ENCODE measurements around the gene ATP6V0A1.
"Not testable (repeated sequence)": the region's sequence is repeated elsewhere in the genome, so short reads cannot be mapped to it uniquely, and the experiment has no call there.

ATP6V0A1 gene

GRCh38 chr17:42438600-42439567 lies 19.8 kb upstream of the ATP6V0A1 start:
- Histone ChIP-seq H3K4me1 (ENCODE audit: control insufficient read depth, insufficient read depth, low read length) (peaks cover 10% of the 10 kb centered on the region; the same call in 1 of the 2 replicates), H3K4me3 (ENCODE audit: low read depth, low read length) (no peak overlapping the region)

GRCh38 chr17:42441371-42442195 lies 17.1 kb upstream of the ATP6V0A1 start:
- Histone ChIP-seq H3K9ac (ENCODE audit: low read depth, low read length) (no peak overlapping the region), H3K27ac (ENCODE audit: low read depth, low read length) (no peak overlapping the region), H3K27me3 (ENCODE audit: control insufficient read depth, insufficient read depth, low read length) (no peaks in the 10 kb centered on the region), H3K4me1 (ENCODE audit: control insufficient read depth, insufficient read depth, low read length) (peaks cover 10% of the 10 kb centered on the region; the same call in 1 of the 2 replicates), H3K36me3 (ENCODE audit: control insufficient read depth, insufficient read depth, low read length) (no peaks in the 10 kb centered on the region), H3K9me3 (ENCODE audit: control insufficient read depth, insufficient read depth, low read length) (no peaks in the 10 kb centered on the region), H3K4me3 (ENCODE audit: low read depth, low read length) (no peak overlapping the region)

More at GRCh38 chr17:42438600-42439567, 19.8 kb upstream of the ATP6V0A1 start:
- no peaks in the 10 kb centered on the region for H3K27me3 ChIP-seq (ENCODE audit: control insufficient read depth, insufficient read depth, low read length)
- H3K27ac ChIP-seq (ENCODE audit: low read depth, low read length) = no peak overlapping the region
- H3K9me3 ChIP-seq (ENCODE audit: control insufficient read depth, insufficient read depth, low read length) = no peaks in the 10 kb centered on the region
- H3K9ac ChIP-seq (ENCODE audit: low read depth, low read length) = no peak overlapping the region
- H3K36me3 ChIP-seq (ENCODE audit: control insufficient read depth, insufficient read depth, low read length) = no peaks in the 10 kb centered on the region

GRCh38 chr17:42442196-42442565 lies 16.5 kb upstream of the ATP6V0A1 start:
- H3K4me1 ChIP-seq (ENCODE audit: control insufficient read depth, insufficient read depth, low read length) = peaks cover 10% of the 10 kb centered on the region; the same call in 1 of the 2 replicates
- H3K9me3 ChIP-seq (ENCODE audit: control insufficient read depth, insufficient read depth, low read length) = no peaks in the 10 kb centered on the region
- no peak overlapping the region for H3K4me3 ChIP-seq (ENCODE audit: low read depth, low read length)
- H3K27ac ChIP-seq (ENCODE audit: low read depth, low read length) = no peak overlapping the region
- H3K27me3 ChIP-seq (ENCODE audit: control insufficient read depth, insufficient read depth, low read length) = no peaks in the 10 kb centered on the region
- H3K36me3 ChIP-seq (ENCODE audit: control insufficient read depth, insufficient read depth, low read length) = no peaks in the 10 kb centered on the region
- H3K9ac ChIP-seq (ENCODE audit: low read depth, low read length) = no peak overlapping the region

- not testable (repeated sequence) for H3K36me3 ChIP-seq (ENCODE audit: control insufficient read depth, insufficient read depth, low read length); H3K9ac ChIP-seq (ENCODE audit: low read depth, low read length); H3K27ac ChIP-seq (ENCODE audit: low read depth, low read length); H3K9me3 ChIP-seq (ENCODE audit: control insufficient read depth, insufficient read depth, low read length); H3K27me3 ChIP-seq (ENCODE audit: control insufficient read depth, insufficient read depth, low read length); H3K4me1 ChIP-seq (ENCODE audit: control insufficient read depth, insufficient read depth, low read length); H3K4me3 ChIP-seq (ENCODE audit: low read depth, low read length)
Measured at GRCh38 chr17:42449176-42449575, 9.5 kb upstream of the ATP6V0A1 start.

- not testable (repeated sequence) for H3K9me3 ChIP-seq (ENCODE audit: control insufficient read depth, insufficient read depth, low read length); H3K27me3 ChIP-seq (ENCODE audit: control insufficient read depth, insufficient read depth, low read length); H3K4me1 ChIP-seq (ENCODE audit: control insufficient read depth, insufficient read depth, low read length); H3K27ac ChIP-seq (ENCODE audit: low read depth, low read length); H3K9ac ChIP-seq (ENCODE audit: low read depth, low read length); H3K4me3 ChIP-seq (ENCODE audit: low read depth, low read length); H3K36me3 ChIP-seq (ENCODE audit: control insufficient read depth, insufficient read depth, low read length)
Measured at GRCh38 chr17:42449838-42450237, 8.8 kb upstream of the ATP6V0A1 start.

GRCh38 chr17:42451270-42451669 lies 7.4 kb upstream of the ATP6V0A1 start:
- not testable (repeated sequence) for H3K36me3 ChIP-seq (ENCODE audit: control insufficient read depth, insufficient read depth, low read length); H3K27ac ChIP-seq (ENCODE audit: low read depth, low read length); H3K9me3 ChIP-seq (ENCODE audit: control insufficient read depth, insufficient read depth, low read length); H3K4me3 ChIP-seq (ENCODE audit: low read depth, low read length); H3K27me3 ChIP-seq (ENCODE audit: control insufficient read depth, insufficient read depth, low read length); H3K9ac ChIP-seq (ENCODE audit: low read depth, low read length); H3K4me1 ChIP-seq (ENCODE audit: control insufficient read depth, insufficient read depth, low read length)

- no peak overlapping the region for H3K9ac ChIP-seq (ENCODE audit: low read depth, low read length)
- no peaks in the 10 kb centered on the region for H3K9me3 ChIP-seq (ENCODE audit: control insufficient read depth, insufficient read depth, low read length)
- H3K4me3 ChIP-seq (ENCODE audit: low read depth, low read length) = no peak overlapping the region
- peaks cover 9% of the 10 kb centered on the region for H3K4me1 ChIP-seq (ENCODE audit: control insufficient read depth, insufficient read depth, low read length)
- no peak overlapping the region for H3K27ac ChIP-seq (ENCODE audit: low read depth, low read length)
- no peaks in the 10 kb centered on the region for H3K27me3 ChIP-seq (ENCODE audit: control insufficient read depth, insufficient read depth, low read length)
- no peaks in the 10 kb centered on the region for H3K36me3 ChIP-seq (ENCODE audit: control insufficient read depth, insufficient read depth, low read length)
Measured at GRCh38 chr17:42453439-42453838, 5.2 kb upstream of the ATP6V0A1 start.

- peaks cover 15% of the 10 kb centered on the region for H3K4me1 ChIP-seq (ENCODE audit: control insufficient read depth, insufficient read depth, low read length)
- H3K27me3 ChIP-seq (ENCODE audit: control insufficient read depth, insufficient read depth, low read length); H3K36me3 ChIP-seq (ENCODE audit: control insufficient read depth, insufficient read depth, low read length); H3K9ac ChIP-seq (ENCODE audit: low read depth, low read length); H3K9me3 ChIP-seq (ENCODE audit: control insufficient read depth, insufficient read depth, low read length); H3K27ac ChIP-seq (ENCODE audit: low read depth, low read length); H3K4me3 ChIP-seq (ENCODE audit: low read depth, low read length): not testable (repeated sequence)
Measured at GRCh38 chr17:42454987-42455386, 3.7 kb upstream of the ATP6V0A1 start.

GRCh38 chr17:42456223-42457106 lies 2.2 kb upstream of the ATP6V0A1 start:
- H3K9ac ChIP-seq (ENCODE audit: low read depth, low read length) = no peak overlapping the region
- peaks cover 7% of the 10 kb centered on the region for H3K36me3 ChIP-seq (ENCODE audit: control insufficient read depth, insufficient read depth, low read length)
- no peak overlapping the region for H3K27ac ChIP-seq (ENCODE audit: low read depth, low read length)
- no peaks in the 10 kb centered on the region for H3K9me3 ChIP-seq (ENCODE audit: control insufficient read depth, insufficient read depth, low read length)
- no peak overlapping the region for H3K4me3 ChIP-seq (ENCODE audit: low read depth, low read length)
- H3K27me3 ChIP-seq (ENCODE audit: control insufficient read depth, insufficient read depth, low read length) = no peaks in the 10 kb centered on the region
- peaks cover 21% of the 10 kb centered on the region for H3K4me1 ChIP-seq (ENCODE audit: control insufficient read depth, insufficient read depth, low read length)

GRCh38 chr17:42457107-42457792 lies 1.4 kb upstream of the ATP6V0A1 start:
- Histone ChIP-seq H3K27me3 (ENCODE audit: control insufficient read depth, insufficient read depth, low read length) (no peaks in the 10 kb centered on the region), H3K4me3 (ENCODE audit: low read depth, low read length) (no peak overlapping the region), H3K4me1 (ENCODE audit: control insufficient read depth, insufficient read depth, low read length) (peaks cover 21% of the 10 kb centered on the region), H3K9ac (ENCODE audit: low read depth, low read length) (no peak overlapping the region), H3K36me3 (ENCODE audit: control insufficient read depth, insufficient read depth, low read length) (peaks cover 7% of the 10 kb centered on the region), H3K9me3 (ENCODE audit: control insufficient read depth, insufficient read depth, low read length) (no peaks in the 10 kb centered on the region), H3K27ac (ENCODE audit: low read depth, low read length) (no peak overlapping the region)

All from HUES48 (cell line).